GM19043 (cell line): ENCODE measurements around the gene SLC16A8.

ENCODE experiments used
- ATAC-seq: cut with Tn5 transposase; IDR thresholded peaks from one replicate; pipeline ENCODE4 v1.9.1; 2021; ENCODE audit warnings: low read depth; ENCODE audit not compliant: unreplicated experiment

The SLC16A8 gene

DNA sequence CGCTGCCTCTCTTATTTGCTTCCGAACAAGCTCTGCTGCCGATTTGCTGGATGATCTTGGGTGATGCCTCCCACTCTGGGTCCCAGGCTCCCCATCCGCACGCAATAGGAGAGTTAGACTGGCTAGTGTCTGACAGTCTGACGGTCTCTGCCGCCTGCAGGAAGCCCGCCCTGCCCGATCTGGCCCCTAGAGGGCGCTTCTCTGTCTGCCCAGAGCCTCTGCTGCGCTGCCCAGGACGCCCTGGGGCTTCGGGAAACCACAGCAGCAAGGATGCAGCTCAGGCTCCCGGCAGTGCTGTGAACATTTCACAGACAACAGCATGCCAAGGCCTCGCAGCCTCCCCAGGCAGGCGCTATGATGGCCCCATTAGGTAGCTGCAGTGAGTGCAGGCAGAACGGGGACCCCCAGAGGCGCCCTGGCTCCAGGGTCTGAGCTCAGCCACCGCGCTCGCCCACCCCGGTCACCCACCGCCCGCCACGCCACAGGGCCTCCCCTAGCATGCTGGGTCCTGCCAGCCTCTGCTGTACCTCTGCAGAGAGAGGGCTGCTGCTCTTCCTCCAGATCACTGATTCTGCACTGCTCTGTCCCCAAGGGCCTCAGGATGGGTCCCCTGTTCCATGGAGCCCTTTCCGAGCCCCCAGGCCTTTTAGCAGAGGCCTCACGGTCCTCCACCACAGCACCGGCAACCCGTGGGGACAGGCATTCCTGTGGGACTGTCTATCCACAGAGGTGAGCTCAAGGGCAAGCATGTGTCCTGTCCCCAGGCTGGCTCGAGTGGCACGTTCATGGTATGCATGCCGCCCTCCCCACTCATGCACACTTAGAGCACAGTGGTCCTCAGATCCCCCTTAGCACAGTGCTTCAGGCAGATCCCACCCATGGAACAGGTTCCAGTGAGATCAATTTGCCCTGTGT lies 30.8 kb upstream of the SLC16A8 start:
- no peak for ATAC-seq

DNA sequence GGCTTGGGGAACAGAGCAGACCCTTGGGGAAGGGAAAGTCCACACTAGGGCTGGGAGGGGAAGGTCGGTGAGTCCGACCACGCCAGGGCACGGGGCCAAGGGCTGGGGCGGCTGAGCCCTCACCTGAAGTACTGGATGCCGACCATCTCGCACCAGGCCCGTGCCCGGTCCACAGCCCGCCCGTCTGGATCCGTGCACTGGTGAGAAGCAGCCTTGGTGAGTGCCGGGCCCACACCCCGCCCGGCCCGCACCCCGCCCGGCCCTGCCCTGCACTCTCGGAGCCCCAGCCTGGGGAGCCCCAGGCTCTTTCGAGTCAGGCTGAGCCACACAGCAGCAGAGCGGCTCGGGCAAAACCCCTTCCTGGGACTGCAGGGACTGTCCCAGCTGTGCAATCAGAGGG lies 28.4 kb upstream of the SLC16A8 start:
- no peak for ATAC-seq

GRCh38 chr22:38111925-38112355 lies 28.0 kb upstream of the SLC16A8 start:
- no peak for ATAC-seq

- no peak for ATAC-seq
Measured at GRCh38 chr22:38110863-38111852, 27.2 kb upstream of the SLC16A8 start.

DNA sequence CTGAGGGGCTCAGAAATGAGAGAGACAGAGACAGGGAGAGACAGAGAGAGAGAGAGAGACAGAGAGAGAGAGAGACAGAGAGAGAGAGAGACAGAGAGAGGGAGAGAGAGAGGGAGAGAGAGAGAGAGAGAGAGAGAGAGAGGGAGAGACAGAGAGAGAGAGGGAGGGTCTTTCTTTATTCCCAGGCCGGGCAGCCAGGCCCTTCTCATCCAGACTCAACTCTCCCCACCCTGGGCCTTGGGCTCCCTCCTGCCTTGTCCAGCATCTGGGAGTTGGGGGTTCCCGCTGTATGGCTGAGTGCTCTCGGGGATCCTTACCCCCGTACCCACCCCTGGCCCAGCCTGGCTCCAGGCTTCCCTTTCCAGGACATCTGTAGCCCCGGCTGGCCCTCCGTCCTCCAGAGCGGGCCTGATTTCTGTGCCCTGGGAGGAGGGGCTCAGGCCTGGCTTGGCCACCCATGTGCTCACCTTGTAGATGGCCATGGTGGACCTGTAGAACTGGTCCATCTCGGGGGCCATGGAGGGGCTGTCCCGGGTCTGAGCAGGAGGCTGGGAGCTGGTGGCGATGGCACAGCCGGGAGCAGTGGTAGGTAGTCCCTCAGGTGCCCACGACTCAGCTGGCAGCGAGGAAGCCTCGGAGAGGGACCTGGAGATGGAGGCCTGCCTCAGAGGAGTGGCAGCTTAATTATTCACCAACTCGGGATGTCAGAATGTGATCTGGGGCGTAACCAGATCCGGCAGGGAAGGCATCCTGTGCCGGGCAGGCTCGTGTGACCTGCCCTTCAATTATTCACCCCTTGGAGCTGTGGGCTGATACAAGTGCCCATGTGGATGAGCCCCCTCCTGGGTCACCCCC lies 26.3 kb upstream of the SLC16A8 start, which contains the start of gene BAIAP2L2:
TSS of gene BAIAP2L2 (minus strand) at position 677 of the 855 bp plus-strand sequence. CDS start at position 518, 159 bp downstream.
- no peak for ATAC-seq

DNA sequence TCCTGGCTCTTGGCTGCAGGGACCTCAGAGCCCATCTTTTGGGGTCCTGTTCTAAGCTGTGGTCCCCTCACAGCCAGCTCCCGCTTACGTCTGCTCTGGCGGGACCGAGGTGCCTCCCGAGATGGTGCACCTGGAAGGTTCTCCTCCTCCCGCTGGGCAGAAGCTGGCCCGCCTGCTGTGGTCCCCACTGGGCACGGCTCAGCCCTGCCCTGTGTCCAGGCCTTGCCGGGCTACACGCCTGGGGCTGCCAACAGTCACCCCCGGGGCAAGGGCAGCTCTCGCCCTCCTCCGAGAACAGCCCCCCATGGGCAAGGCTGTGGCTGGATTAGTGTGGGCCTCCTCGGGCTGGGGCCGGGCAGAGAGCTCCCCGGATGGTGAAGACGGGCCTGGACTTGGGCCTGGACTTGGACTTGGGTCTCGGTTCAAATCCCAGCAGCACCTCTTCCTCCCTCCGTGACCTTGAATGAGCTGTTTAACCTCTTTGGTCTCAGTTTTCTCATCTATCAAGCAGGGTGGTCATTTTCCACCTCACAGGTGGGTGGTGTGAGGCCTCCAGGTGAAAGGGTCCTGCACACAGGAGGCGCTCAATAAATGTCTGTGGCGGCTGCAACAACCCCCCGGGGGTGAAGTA lies 25.5 kb upstream of the SLC16A8 start:
- ATAC-seq: no peak

GRCh38 chr22:38108561-38109319 lies 24.8 kb upstream of the SLC16A8 start:
- no peak for ATAC-seq

GRCh38 chr22:38107692-38108515 lies 23.9 kb upstream of the SLC16A8 start:
- ATAC-seq: no peak

GRCh38 chr22:38106814-38107578 lies 23.0 kb upstream of the SLC16A8 start:
- ATAC-seq: no peak

- no peak for ATAC-seq
Measured at GRCh38 chr22:38104084-38104483, 20.1 kb upstream of the SLC16A8 start.

DNA sequence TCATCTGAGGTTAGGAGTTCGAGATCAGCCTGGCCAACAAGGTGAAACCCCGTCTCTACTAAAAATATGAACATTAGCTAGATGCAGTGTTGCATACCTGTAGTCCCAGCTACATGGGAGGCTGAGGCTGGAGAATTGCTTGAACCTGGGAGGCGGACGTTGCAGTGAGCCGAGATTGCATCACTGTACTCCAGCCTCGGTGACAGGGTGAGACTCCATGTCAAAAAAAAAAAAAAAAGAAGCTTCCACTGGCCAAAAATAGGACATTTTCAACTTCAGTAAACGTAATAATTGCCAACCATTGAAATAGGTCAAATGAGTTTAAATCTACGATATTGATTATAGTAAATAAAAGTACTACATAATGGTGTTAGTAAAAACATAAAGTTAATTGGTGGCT lies 19.7 kb upstream of the SLC16A8 start:
- ATAC-seq: no peak

DNA sequence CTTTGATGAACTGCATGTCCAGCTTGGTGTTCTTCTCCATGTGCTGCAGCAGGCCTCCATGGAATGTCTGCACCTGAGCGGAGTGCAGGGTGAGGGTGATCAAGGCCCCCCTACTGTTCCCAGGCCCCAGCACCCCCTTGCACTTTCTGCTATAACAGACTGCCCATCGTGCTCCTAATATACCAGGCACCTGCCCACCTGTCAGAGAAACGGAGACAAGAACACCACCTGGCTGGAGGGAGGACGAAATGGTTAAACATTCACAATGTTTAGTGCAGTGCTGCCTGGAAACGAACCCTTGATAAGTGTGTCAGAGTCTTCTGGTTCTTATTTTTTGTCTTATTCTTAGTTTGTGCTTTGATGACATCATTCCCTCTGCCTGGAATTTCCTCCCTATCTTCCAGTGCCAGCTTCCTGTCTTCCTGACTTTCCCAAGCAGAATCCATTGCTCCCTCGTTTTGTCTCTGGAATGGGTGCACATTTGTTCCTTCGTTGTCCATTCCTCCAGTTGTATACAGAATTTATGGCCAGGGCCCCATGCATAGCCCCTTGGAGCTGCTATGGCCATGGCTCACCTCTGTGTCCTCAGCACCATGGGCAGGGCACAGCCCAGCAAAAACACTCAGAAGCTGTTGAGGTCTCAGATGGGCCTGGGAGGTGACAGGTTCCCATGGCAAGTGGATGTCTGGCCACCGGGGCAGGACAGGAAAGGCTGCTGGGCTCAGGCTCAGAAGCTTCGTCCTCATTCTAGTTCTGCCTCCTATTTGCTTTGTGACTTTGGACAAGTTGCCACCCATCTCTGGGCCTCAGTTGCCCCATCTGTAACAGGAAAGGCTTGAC lies 14.6 kb upstream of the SLC16A8 start:
- ATAC-seq: no peak

GRCh38 chr22:38097557-38098409 lies 13.8 kb upstream of the SLC16A8 start:
- ATAC-seq: no peak

DNA sequence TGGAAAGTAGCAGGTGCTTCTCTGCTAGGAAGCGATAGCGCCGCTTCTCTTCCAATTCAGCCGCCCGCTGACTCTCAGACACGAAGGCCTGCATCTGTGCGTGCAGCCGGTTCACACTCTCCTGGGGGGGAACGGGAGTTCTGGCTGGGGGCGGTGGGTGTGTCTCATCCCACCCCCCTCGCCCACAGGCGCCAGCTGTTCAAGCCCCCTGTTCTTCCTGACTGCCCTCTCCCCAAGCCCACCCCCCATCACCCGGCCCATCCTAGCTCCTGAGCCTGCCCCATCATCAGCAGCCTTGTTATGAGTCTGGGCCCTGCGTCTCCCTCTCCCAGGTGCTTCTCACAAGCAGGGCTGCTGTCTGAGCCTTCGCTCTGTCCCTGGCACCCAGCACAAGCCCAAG lies 13.1 kb upstream of the SLC16A8 start:
- ATAC-seq: no peak

GRCh38 chr22:38089474-38089851 lies 5.5 kb upstream of the SLC16A8 start:
- no peak for ATAC-seq
